ENCODE results near the gene CLVS2. TPM values are rescaled to one million over a fixed set of nuclear protein-coding genes. Genes with fewer than 3 reads are reported as not detected.

Gene CLVS2
- total RNA-seq, 1 donor from 2014 or later = 4.1 TPM

DNA sequence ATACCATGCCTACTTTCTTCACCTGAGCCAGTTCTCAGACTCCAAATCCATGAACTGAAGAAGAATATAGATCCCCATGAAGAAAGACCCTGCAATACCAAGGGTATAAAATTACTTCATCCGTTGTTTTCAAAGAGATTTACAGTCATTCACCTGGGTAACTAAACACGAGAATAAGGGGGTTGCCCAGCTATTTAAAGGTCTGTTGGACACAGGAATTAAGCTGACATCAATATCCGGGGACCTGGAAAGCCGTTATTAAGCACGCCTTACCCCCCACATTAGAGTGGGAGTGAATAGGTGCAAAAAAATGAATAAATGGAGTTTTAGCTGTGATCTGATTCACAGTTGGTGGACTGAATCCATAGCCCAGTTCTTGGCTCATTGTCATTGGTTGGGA lies 28.9 kb downstream of the CLVS2 start:
- no peak for DNase-seq (ENCODE audit: low spot score)

- no peak for DNase-seq (ENCODE audit: low spot score)
These were observed 31.4 kb downstream of the CLVS2 start for GRCh38 chr6:123027408-123027807.

GRCh38 chr6:123028263-123028662 lies 32.2 kb downstream of the CLVS2 start:
- DNase-seq (ENCODE audit: low spot score) = no peak

DNA sequence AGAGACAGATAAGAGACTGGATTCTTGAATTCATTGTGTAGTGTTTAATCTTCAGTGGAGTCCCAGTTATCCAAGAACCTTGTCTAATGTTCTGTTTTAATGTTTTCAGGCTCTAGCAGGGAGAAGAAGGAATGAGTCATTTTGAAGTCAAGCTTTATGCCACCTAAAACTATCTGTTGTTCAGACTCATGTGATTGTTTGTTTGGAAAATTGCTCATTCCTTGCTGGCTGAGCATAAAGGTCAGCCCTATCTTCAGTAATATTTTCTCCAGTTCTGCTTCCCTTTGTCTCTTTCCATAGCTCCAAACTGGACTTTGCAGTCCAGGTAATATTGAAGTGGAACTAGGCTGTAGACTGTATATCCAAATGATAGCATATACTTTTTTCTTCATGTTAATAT lies 34.2 kb downstream of the CLVS2 start:
- no peak for DNase-seq (ENCODE audit: low spot score)

DNA sequence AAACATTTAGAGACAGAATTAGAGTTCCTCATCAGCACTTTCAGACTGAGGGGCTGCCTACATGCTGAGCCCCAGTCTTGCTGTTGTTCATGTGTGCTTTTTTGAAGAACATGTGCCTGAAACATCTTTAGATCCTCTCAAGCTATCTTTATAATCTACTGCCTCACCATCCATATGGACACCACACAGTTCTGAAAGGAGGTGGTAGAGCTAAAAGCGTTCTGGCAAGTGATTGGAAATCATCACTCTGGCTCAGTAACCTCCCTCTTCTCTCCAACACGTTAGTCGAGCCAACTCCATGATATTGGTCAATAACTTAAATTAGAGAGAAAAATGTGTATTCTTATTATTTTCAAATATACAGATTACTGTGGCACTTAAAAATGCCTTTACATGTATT lies 40.6 kb downstream of the CLVS2 start:
- no peak for DNase-seq (ENCODE audit: low spot score)

DNA sequence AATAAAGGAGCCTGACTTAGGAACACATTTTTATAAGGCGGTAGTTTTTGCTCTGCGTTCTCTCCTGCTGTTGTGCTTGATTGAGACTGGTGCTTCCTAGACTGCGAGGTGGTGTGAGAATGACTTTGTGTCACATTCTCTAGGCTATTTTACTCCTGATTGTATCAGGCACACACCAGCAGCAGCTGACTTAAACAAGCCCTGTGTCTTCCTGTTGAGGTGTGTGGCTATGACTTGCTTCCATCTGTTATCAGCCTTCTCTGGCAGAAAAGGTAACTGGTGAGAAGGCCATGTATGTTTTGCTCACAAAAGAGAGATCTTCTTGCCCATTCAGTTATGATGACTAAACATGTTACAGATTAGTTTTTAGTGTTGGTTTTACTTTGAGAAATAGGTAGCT lies 43.4 kb downstream of the CLVS2 start:
- no peak for DNase-seq (ENCODE audit: low spot score)

- DNase-seq (ENCODE audit: low spot score) = no peak
These were observed 46.4 kb downstream of the CLVS2 start for GRCh38 chr6:123042401-123042800.

DNA sequence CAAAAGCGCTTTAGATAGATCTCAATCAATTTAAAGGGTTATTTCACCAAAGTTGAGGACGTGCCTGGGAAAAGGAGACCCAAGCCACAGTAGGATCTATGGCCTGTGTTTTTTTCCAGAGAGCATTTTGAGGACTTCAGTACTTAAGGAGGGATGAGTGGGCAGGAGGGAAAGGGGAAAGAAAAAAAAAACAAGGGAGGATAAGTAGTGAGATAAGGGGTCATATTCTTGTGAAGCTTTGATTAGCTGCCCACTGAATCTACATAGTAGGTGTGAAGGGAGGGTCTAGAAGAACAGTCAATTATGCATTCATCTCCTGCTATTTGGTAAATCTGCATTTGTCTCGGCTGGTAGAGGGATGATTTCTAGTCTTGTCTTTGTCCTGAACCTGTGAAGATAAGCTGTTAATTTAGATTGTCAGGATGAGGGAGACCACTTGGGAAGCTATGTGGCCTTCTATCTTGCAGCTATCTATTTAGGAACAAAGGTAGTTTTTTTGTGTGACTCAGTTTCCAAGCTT lies 48.4 kb downstream of the CLVS2 start:
- no peak for DNase-seq (ENCODE audit: low spot score)

- DNase-seq (ENCODE audit: low spot score) = no peak
These were observed 57.7 kb downstream of the CLVS2 start for GRCh38 chr6:123053602-123054225.

DNA sequence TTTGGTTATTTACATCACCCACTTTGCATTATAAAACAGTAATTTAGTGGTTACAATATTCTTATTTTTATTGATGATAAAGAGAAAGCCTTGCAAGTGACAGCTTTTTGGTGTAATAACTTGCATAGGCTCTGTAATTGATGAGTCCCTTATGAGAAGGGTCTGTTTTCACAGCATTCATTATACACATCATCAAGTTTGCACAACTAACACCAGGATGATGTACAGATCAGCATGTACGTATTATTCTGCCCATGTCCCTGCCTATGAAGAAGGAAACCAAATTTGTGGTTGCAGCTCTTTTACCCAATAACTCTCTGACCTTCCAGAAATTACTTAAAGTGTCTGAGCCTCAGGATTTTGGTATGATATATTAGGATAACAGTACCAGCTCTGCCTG lies 59.2 kb downstream of the CLVS2 start:
- no peak for DNase-seq (ENCODE audit: low spot score)

DNA sequence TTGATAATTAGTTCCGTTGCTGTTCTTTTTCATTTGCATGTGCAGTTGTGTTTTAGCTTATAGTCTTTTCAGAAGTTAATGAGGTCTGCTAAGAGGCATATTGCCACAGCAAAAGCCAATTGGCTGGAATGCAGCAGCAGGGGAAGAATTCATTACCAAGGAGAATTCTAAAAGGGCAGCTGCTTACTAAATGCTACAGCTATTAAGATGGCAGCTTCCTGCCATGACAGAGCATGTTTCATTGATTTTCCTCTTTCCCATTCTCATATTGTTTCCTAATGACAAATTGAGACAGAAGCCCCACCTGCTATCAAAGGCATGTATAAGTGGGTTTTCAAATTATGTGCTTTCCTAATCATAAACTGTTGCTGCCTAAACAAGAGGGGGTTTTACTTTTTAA lies 66.6 kb downstream of the CLVS2 start:
- DNase-seq (ENCODE audit: low spot score) = no peak

DNA sequence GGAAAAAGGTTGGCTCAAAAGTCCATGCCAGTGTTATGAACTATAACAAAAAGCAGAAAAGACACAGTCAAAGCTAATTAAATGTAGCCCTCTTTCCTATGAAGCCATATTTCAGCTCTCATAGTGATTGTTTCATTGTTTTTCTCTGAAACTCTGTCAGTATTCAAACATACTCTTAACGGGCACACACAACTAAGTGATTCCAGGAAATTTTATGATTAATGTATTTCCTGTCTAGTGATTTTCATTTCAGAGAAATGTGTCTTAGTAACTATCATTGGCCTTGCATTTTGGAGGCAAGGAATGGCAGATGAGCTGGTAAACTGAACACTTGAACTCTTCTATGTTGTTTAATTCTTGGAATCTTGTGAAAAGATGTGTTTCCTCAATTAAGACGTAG lies 68.0 kb downstream of the CLVS2 start:
- no peak for DNase-seq (ENCODE audit: low spot score)

- DNase-seq (ENCODE audit: low spot score) = no peak
These were observed 78.6 kb downstream of the CLVS2 start for GRCh38 chr6:123074616-123075015.

- no peak for DNase-seq (ENCODE audit: low spot score)
These were observed 89.4 kb downstream of the CLVS2 start for GRCh38 chr6:123085403-123085802.

- no peak for DNase-seq (ENCODE audit: low spot score)
These were observed 93.2 kb downstream of the CLVS2 start for GRCh38 chr6:123089226-123089625.

DNA sequence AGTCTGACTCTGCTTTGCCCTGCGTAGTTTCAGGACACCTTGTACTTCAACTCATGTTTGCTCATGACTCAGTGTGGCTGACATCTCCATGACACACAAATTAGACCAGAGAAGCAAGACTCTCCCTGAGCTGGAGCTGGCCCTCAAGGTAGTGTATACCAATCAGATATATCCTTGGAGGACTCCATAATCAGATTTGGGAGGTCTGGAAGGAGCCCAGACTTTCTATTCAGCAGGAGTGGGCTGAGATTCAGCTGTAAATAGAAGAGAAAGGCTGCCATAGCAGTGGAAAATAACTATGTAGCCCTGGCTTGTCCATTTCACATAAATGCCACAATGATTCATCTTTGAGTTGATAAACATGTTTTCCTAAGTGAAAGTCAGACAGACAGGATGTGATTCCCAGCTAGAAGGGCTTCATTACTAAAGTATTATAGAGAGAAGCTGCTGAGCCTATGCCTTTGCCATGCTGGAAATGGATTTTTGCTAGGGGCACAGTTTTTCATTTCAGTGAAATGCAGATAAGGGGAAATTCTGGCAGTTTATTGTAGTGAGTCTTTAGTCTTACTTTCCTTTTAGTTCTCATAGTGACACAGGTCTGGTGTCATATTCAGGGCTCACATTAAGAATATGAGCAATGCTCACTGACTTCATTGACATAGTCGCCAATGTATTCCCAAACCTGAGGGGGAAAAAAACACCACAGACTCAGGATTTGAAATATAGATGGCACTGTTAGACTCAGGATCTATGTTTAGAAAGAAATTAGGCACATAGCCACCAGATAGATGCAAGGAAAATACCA lies 95.3 kb downstream of the CLVS2 start:
- no peak for DNase-seq (ENCODE audit: low spot score)

GRCh38 chr6:123091896-123092271 lies 95.8 kb downstream of the CLVS2 start:
- DNase-seq (ENCODE audit: low spot score) = no peak

DNA sequence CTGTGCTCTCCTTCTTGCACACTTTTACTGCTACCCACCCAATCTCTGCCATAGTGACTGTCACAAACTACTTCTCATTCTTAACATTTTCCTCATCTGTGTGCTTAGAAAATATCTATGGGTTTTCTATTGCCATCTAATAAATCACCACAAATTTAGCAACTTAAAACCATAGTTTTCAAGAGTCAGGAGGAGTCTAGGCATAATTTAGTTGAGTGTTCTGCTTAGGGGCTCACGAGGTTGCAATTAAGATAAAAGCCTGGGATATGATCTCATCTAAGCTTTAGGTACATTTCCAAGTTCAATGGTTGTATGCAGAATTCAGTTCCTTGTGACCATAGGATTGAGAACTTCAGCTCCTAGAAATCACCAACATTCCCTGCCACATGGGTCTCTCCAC lies 98.8 kb downstream of the CLVS2 start:
- DNase-seq (ENCODE audit: low spot score) = no peak

GRCh38 chr6:123105561-123105960 lies 109.5 kb downstream of the CLVS2 start:
- DNase-seq (ENCODE audit: low spot score) = no peak

DNA sequence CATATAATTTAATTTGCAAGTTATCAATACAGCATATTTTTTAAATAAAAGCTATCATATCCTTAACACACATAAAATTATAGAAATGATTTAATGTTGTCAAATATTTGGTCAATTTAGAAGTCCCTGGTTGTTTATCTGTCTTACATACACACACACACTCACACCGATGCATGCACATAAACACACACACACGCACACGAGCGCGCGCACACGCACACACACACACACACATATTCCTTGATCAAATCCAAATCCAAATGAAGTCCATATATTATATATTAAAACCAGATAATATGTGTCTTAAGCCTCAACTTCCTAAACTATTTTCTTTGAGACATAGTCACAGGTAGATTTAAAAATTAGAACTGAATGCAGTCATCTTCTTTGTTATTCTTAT lies 120.3 kb downstream of the CLVS2 start:
- DNase-seq (ENCODE audit: low spot score) = no peak

DNA sequence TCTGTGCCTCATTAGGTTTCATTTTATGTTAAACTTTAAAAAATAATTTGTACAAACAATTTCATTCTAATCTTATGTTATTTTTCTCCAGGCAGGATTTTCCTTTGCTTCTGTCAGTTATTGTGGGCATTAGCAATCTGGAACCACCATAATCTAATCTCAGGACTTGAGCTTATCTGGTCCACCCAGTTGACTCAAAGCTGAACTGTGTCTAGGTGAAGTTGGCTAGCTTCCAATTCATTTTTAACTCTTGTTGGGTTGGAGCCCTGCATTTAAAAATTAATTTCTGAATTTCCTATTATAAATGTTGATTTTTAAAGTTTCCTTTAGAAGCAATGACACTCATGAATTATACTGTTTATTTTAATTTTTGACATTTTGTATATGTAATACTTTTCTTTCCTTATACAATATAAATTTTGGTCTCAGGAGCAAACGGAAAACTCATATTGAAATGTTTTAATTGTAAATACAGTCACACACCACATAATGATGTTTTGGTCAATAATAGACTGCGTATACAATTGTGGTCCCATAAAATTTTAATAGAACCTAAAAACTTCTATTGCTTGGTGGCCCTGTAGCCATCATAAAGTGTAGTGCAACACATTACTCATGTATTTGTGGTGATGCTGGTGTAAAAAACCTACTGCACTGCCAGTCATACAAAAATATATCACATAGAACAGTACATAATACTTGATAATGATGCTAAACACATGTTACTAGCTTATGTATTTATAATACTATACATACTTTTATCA lies 121.3 kb downstream of the CLVS2 start:
- DNase-seq (ENCODE audit: low spot score) = no peak

GRCh38 chr6:123118811-123119210 lies 122.8 kb downstream of the CLVS2 start:
- DNase-seq (ENCODE audit: low spot score) = no peak

Data from umbilical cord (tissue), 2 donors.